ENCODE data around the gene SLC39A7.

DNA sequence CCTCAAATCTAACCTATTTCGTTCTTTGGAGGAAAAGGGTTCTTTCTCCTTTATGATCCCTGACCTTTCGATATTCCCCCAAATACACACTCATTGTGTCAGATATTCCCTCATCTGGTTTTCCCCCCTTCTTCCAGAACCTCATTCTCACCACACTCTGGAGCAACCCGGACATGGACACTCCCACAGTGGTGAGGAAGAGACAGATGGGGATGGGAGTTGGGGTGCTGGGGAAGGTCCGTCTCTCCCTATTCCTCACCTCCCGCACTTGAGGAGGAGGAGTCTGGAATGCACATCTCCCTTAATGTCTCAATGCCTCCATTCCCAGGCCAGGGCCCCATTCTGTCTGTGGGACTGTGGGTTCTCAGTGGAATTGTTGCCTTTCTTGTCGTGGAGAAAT lies 1.3 kb downstream of the SLC39A7 start:
- TF ChIP-seq, protein P1, sequence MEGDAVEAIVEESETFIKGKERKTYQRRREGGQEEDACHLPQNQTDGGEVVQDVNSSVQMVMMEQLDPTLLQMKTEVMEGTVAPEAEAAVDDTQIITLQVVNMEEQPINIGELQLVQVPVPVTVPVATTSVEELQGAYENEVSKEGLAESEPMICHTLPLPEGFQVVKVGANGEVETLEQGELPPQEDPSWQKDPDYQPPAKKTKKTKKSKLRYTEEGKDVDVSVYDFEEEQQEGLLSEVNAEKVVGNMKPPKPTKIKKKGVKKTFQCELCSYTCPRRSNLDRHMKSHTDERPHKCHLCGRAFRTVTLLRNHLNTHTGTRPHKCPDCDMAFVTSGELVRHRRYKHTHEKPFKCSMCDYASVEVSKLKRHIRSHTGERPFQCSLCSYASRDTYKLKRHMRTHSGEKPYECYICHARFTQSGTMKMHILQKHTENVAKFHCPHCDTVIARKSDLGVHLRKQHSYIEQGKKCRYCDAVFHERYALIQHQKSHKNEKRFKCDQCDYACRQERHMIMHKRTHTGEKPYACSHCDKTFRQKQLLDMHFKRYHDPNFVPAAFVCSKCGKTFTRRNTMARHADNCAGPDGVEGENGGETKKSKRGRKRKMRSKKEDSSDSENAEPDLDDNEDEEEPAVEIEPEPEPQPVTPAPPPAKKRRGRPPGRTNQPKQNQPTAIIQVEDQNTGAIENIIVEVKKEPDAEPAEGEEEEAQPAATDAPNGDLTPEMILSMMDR (conservative IDR thresholded peaks at IDR 0.05; ENCODE audit: low read depth, low read length): no peak
- no peak for TF ChIP-seq EZH2 (IDR thresholded peaks at IDR 0.05; ENCODE audit: borderline replicate concordance, low read depth, low read length, poor library complexity, severe bottlenecking)
